ENCODE data around the gene CAPN10. TPM values are rescaled to one million over a fixed set of nuclear protein-coding genes. Genes with fewer than 3 reads are reported as not detected.

CAPN10 gene
- total RNA-seq, 1 donor, result 21.0 TPM

DNA sequence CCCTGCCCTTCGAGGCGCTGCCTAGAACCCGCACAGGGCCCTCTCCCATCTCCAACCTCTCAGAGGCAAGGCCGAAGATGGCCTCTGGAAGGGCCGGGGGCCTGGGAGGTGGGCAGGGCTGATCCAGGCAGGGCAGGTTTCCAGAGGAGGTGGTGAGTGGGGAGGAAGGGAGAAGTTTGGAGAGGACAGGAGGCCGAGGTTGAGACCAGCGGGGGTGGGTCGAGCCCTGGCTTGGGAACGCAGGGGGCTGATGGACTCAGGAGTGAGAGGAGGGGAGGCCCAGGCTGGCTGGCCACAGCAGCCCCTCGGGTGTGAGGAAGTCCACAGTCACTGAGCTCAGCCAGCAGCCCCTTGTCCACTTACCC lies 10.5 kb downstream of the CAPN10 start:
- Histone ChIP-seq H3K9me3 (ENCODE audit: low read depth, low read length) (no peaks in the 10 kb centered on the region), H4K20me1 (ENCODE audit: insufficient read depth, low read length) (peaks cover 10% of the 10 kb centered on the region), H3K79me2 (ENCODE audit: insufficient read depth, low read length) (peaks cover 19% of the 10 kb centered on the region), H3K36me3 (ENCODE audit: insufficient read depth, low read length) (peaks cover 3% of the 10 kb centered on the region), H3K4me1 (ENCODE audit: insufficient read depth, low read length) (no peaks in the 10 kb centered on the region), H3K27ac (ENCODE audit: low read depth, low read length) (no peak overlapping the region), H3K27me3 (ENCODE audit: insufficient read depth, low read length) (no peaks in the 10 kb centered on the region), H3K4me3 (ENCODE audit: insufficient read depth, low read length) (no peak overlapping the region), H2AFZ (ENCODE audit: low read length) (no peak overlapping the region), H3K4me2 (ENCODE audit: insufficient read depth, low read length) (no peak overlapping the region)
- peak; percentile 74 for DNase-seq (ENCODE audit: insufficient read length, low spot score, missing footprints)
- TF ChIP-seq, protein P1, sequence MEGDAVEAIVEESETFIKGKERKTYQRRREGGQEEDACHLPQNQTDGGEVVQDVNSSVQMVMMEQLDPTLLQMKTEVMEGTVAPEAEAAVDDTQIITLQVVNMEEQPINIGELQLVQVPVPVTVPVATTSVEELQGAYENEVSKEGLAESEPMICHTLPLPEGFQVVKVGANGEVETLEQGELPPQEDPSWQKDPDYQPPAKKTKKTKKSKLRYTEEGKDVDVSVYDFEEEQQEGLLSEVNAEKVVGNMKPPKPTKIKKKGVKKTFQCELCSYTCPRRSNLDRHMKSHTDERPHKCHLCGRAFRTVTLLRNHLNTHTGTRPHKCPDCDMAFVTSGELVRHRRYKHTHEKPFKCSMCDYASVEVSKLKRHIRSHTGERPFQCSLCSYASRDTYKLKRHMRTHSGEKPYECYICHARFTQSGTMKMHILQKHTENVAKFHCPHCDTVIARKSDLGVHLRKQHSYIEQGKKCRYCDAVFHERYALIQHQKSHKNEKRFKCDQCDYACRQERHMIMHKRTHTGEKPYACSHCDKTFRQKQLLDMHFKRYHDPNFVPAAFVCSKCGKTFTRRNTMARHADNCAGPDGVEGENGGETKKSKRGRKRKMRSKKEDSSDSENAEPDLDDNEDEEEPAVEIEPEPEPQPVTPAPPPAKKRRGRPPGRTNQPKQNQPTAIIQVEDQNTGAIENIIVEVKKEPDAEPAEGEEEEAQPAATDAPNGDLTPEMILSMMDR (IDR thresholded peaks at IDR 0.05; ENCODE audit: extremely low read depth, low read depth, low read length), result no peak

DNA sequence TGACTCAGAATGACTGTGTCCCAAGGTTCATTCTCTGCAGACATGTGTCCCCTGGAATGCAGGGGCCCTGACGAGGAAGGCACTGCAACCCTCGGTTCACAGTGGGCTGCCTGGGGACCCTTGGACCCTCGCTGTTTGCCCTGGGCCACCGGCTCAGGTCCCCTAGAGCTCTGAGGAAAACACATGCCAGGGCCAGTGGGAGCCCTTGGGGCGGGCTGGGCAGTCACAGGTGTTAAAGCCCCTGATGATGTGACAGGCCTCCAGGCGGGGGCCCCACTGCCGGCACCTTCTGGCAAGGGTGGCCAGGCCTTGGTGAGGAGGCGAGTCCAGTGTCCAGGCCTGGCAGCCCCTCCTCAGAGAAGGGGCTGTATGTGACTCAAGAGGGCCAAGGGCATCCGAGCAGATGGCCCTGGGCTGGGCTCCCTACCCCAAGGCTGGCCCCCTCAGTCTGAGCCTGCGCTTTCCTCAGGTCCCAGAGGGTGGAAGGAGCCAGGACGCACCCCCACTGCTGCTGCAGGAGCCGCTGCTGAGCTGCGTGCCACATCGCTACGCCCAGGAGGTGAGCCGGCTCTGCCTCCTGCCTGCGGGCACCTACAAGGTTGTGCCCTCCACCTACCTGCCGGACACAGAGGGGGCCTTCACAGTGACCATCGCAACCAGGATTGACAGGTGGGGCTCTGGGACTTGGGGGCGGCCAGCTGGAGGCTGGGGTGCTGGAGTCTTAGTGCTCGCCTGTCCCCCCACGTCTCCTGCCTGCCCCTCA lies 11.1 kb downstream of the CAPN10 start:
- Histone ChIP-seq H3K36me3 (ENCODE audit: insufficient read depth, low read length) (no peaks in the 10 kb centered on the region), H3K4me1 (ENCODE audit: insufficient read depth, low read length) (no peaks in the 10 kb centered on the region), H3K9me3 (ENCODE audit: low read depth, low read length) (no peaks in the 10 kb centered on the region), H2AFZ (ENCODE audit: low read length) (no peak overlapping the region), H3K4me3 (ENCODE audit: insufficient read depth, low read length) (no peak overlapping the region), H3K27ac (ENCODE audit: low read depth, low read length) (no peak overlapping the region), H4K20me1 (ENCODE audit: insufficient read depth, low read length) (peaks cover 8% of the 10 kb centered on the region), H3K27me3 (ENCODE audit: insufficient read depth, low read length) (no peaks in the 10 kb centered on the region), H3K79me2 (ENCODE audit: insufficient read depth, low read length) (peaks cover 14% of the 10 kb centered on the region), H3K4me2 (ENCODE audit: insufficient read depth, low read length) (no peak overlapping the region)
- TF ChIP-seq, protein P1 (IDR thresholded peaks at IDR 0.05; ENCODE audit: extremely low read depth, low read depth, low read length), result no peak
- DNase-seq (ENCODE audit: insufficient read length, low spot score, missing footprints), result peak; percentile 62

- Histone ChIP-seq H3K36me3 (ENCODE audit: insufficient read depth, low read length) (no peaks in the 10 kb centered on the region), H3K27me3 (ENCODE audit: insufficient read depth, low read length) (no peaks in the 10 kb centered on the region), H4K20me1 (ENCODE audit: insufficient read depth, low read length) (peaks cover 8% of the 10 kb centered on the region), H3K4me1 (ENCODE audit: insufficient read depth, low read length) (no peaks in the 10 kb centered on the region), H2AFZ (ENCODE audit: low read length) (no peak overlapping the region), H3K9me3 (ENCODE audit: low read depth, low read length) (no peaks in the 10 kb centered on the region), H3K4me2 (ENCODE audit: insufficient read depth, low read length) (no peak overlapping the region), H3K4me3 (ENCODE audit: insufficient read depth, low read length) (no peak overlapping the region), H3K27ac (ENCODE audit: low read depth, low read length) (no peak overlapping the region), H3K79me2 (ENCODE audit: insufficient read depth, low read length) (peaks cover 7% of the 10 kb centered on the region)
- TF ChIP-seq, protein P1 (IDR thresholded peaks at IDR 0.05; ENCODE audit: extremely low read depth, low read depth, low read length), result no peak
- DNase-seq (ENCODE audit: insufficient read length, low spot score, missing footprints), result peak; percentile 64
Observed at GRCh38 chr2:240598311-240598911, 11.9 kb downstream of the CAPN10 start.

- TF ChIP-seq, protein P1 (IDR thresholded peaks at IDR 0.05; ENCODE audit: extremely low read depth, low read depth, low read length), result no peak
- no peak for DNase-seq (ENCODE audit: insufficient read length, low spot score, missing footprints)
- H3K9me3 ChIP-seq (ENCODE audit: low read depth, low read length), result no peaks in the 10 kb centered on the region
- H3K4me1 ChIP-seq (ENCODE audit: insufficient read depth, low read length), result no peaks in the 10 kb centered on the region
- no peak overlapping the region for H3K27ac ChIP-seq (ENCODE audit: low read depth, low read length)
- H4K20me1 ChIP-seq (ENCODE audit: insufficient read depth, low read length), result peaks cover 12% of the 10 kb centered on the region
- no peaks in the 10 kb centered on the region for H3K36me3 ChIP-seq (ENCODE audit: insufficient read depth, low read length)
- no peak overlapping the region for H3K4me3 ChIP-seq (ENCODE audit: insufficient read depth, low read length)
- no peaks in the 10 kb centered on the region for H3K27me3 ChIP-seq (ENCODE audit: insufficient read depth, low read length)
- no peak overlapping the region for H3K4me2 ChIP-seq (ENCODE audit: insufficient read depth, low read length)
- no peak overlapping the region for H2AFZ ChIP-seq (ENCODE audit: low read length)
- no peaks in the 10 kb centered on the region for H3K79me2 ChIP-seq (ENCODE audit: insufficient read depth, low read length)
Observed at GRCh38 chr2:240599141-240599583, 12.6 kb downstream of the CAPN10 start.

Measured in osteoblast (primary cell).